Measurements from ENCODE around the gene P4HA1.

P4HA1 gene

DNA sequence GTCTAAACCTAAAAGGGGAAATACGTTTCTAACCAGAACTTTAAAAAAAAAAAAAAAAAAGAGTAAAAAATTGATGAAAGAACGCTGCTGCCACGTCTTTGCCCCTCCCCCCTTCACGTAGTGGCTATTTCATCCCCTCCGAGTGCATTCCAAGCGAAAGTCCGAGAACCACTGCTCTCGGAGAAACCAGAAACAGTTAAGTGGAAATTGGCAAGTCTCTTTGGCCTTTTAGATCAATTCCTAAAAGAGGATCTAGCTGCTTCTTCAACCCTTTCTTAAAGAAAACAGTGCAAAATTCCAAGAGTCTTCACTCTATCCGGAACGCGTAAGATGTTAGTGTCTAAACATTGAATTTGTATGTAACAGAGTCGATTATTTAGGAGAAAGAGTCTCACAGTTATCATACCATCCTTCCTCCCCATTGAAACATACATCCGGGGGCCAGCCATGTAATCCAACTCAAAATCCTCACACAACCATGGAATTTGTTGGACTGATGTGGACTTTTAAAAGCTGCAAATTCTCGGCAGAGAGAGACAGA is 1.1 kb downstream of the P4HA1 start:
- H3K9ac ChIP-seq (ENCODE audit: low read depth in 1 of 2, low read length in 2 of 2) = peak overlapping the region; percentile 95

DNA sequence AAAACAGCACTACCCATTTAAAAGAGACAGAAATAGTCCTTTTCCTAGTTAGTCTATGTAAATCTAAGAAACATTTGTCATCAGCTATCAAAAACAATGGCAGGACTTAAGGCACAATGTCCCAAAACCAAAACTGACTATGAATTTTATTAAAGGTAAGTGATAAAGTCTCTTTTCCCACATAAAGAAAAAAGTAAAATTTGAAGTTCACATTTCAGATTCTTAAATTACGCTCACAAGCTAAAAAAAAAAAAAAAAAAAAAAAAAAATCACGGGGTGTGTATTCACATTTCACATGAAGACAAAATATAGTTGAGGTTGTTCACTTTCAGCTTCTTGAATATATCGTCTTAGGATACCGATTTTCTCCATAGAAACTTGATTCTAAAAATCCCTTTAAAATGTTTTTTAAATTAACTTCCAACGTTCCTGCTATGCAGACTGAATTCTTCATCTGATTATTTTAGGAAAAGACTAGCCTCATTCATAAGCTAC is 1.6 kb downstream of the P4HA1 start:
- peaks cover 0 to 2% of the 10 kb centered on the region in 2 donors for H3K36me3 ChIP-seq (ENCODE audit: control insufficient read depth in 2 of 2, insufficient read depth in 2 of 2, low read length in 2 of 2)
- H3K4me3 ChIP-seq (ENCODE audit: low read length in 2 of 2) = peak overlapping the region; percentile 82 to 95
- H3K4me1 ChIP-seq (ENCODE audit: control insufficient read depth in 2 of 2, insufficient read depth in 2 of 2, low read length in 2 of 2) = peaks cover 8 to 11% of the 10 kb centered on the region in 2 donors
- H3K9me3 ChIP-seq (ENCODE audit: control insufficient read depth in 2 of 2, low read length in 2 of 2) = no peaks in the 10 kb centered on the region
- peak overlapping the region; percentile 95 for H3K9ac ChIP-seq (ENCODE audit: low read depth in 1 of 2, low read length in 2 of 2)
- H3K27me3 ChIP-seq (ENCODE audit: control insufficient read depth in 2 of 2, insufficient read depth in 2 of 2, low read length in 2 of 2) = no peaks in the 10 kb centered on the region
- peak overlapping the region in 1 of 2 donors; percentile 90 for H3K27ac ChIP-seq (ENCODE audit: low read depth in 2 of 2, low read length in 2 of 2)

More for the DNA sequence above, 1.1 kb downstream of the P4HA1 start:
- Histone ChIP-seq H3K4me1 (ENCODE audit: control insufficient read depth in 2 of 2, insufficient read depth in 2 of 2, low read length in 2 of 2) (peaks cover 8 to 11% of the 10 kb centered on the region in 2 donors), H3K9me3 (ENCODE audit: control insufficient read depth in 2 of 2, low read length in 2 of 2) (no peaks in the 10 kb centered on the region), H3K36me3 (ENCODE audit: control insufficient read depth in 2 of 2, insufficient read depth in 2 of 2, low read length in 2 of 2) (peaks cover 0 to 2% of the 10 kb centered on the region in 2 donors), H3K4me3 (ENCODE audit: low read length in 2 of 2) (peak overlapping the region; percentile 82 to 95), H3K27me3 (ENCODE audit: control insufficient read depth in 2 of 2, insufficient read depth in 2 of 2, low read length in 2 of 2) (no peaks in the 10 kb centered on the region), H3K27ac (ENCODE audit: low read depth in 2 of 2, low read length in 2 of 2) (peak overlapping the region; percentile 90 to 94)

DNA sequence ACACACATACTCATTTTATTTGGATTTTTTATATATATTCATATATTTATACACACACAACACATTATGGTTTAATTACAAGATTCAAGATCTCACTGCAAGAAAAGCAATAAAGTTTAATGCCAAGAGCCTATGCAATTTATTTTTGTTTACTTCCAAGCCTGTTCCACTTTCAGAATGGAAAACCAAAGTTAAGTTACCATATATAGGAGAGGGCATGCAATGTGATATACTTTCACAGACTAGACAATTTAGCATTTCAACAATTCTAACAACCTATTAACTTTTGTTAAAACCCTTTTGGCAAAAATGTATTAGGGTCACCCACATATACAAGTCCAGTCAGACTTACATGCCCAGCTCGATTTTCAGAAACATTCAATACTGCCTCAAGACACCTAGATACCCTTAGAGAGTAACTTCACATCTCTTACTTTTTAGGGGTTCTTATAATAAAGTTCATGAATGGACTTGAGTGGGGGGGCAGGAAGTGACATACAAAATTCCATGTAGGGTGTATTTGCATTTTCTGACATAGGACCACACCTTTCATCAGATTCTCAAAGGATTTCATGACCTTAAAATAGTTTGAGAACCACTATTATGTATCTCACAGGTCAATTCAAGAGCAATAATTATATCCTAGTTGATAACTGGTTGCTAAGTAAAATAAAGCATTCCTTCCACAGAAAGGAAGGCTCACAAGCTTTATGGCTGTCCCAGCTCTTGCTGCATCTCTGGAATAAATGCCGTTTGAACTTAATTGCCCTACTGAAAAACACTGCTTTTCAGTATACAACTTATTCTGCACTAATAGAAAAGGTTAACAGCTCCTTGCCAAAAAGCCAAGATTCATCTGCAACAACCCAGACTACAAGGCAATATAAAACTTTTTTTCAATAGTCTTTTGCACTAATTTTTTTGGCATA is 2.5 kb downstream of the P4HA1 start:
- no peaks in the 10 kb centered on the region for H3K9me3 ChIP-seq (ENCODE audit: control insufficient read depth in 2 of 2, low read length in 2 of 2)
- no peaks in the 10 kb centered on the region for H3K27me3 ChIP-seq (ENCODE audit: control insufficient read depth in 2 of 2, insufficient read depth in 2 of 2, low read length in 2 of 2)
- H3K4me3 ChIP-seq (ENCODE audit: low read length in 2 of 2) = peak overlapping the region in 1 of 2 donors; percentile 95
- H3K36me3 ChIP-seq (ENCODE audit: control insufficient read depth in 2 of 2, insufficient read depth in 2 of 2, low read length in 2 of 2) = no peaks in the 10 kb centered on the region
- no peak overlapping the region for H3K9ac ChIP-seq (ENCODE audit: low read depth in 1 of 2, low read length in 2 of 2)
- peaks cover 8 to 11% of the 10 kb centered on the region in 2 donors for H3K4me1 ChIP-seq (ENCODE audit: control insufficient read depth in 2 of 2, insufficient read depth in 2 of 2, low read length in 2 of 2)
- H3K27ac ChIP-seq (ENCODE audit: low read depth in 2 of 2, low read length in 2 of 2) = no peak overlapping the region

DNA sequence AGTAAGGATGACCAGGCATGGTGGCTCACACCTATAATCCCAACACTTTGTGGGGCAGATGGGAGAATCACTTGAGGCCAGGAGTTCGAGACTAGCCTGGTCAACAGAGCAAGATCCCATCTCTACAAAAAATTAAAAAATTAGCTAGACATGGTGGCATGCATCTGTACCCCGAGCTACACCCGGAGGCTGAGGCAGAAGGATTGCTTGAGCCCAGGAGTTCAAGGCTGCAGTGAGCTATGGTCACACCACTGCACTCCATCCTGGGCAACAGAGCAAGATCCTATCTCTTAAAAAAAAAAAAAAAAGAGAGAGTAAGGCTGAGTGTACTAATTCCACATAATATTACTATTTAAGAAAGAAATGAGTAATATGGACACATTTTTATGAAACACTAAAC is 3.8 kb downstream of the P4HA1 start:
- Histone ChIP-seq H3K27ac (ENCODE audit: low read depth in 2 of 2, low read length in 2 of 2) (no peak overlapping the region), H3K4me3 (ENCODE audit: low read length in 2 of 2) (no peak overlapping the region), H3K36me3 (ENCODE audit: control insufficient read depth in 2 of 2, insufficient read depth in 2 of 2, low read length in 2 of 2) (no peaks in the 10 kb centered on the region), H3K9me3 (ENCODE audit: control insufficient read depth in 2 of 2, low read length in 2 of 2) (no peaks in the 10 kb centered on the region), H3K27me3 (ENCODE audit: control insufficient read depth in 2 of 2, insufficient read depth in 2 of 2, low read length in 2 of 2) (no peaks in the 10 kb centered on the region), H3K9ac (ENCODE audit: low read depth in 1 of 2, low read length in 2 of 2) (no peak overlapping the region), H3K4me1 (ENCODE audit: control insufficient read depth in 2 of 2, insufficient read depth in 2 of 2, low read length in 2 of 2) (peaks cover 8 to 11% of the 10 kb centered on the region in 2 donors)

DNA sequence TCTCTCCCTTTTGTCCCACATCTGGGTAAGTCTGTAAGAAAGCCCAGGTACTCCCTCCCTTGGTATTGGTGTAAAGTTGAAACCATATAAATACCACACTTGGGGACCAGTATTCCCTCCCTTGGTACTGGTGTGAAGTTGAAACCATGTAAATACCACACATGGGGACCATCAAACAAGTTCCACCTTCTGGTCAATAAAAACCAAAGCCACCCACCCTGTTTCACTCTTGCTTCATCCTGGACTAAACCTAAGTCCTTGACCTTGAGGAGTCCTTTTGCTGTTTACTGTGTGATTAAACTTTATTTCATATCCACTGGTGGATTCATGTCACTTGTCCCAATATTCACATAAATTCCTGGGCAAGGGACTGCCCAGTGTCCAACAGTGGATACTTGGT is 8.4 kb downstream of the P4HA1 start:
- H3K4me3 ChIP-seq (ENCODE audit: low read length in 2 of 2) = no peak overlapping the region
- H3K9me3 ChIP-seq (ENCODE audit: control insufficient read depth in 2 of 2, low read length in 2 of 2) = no peaks in the 10 kb centered on the region
- H3K9ac ChIP-seq (ENCODE audit: low read depth in 1 of 2, low read length in 2 of 2) = no peak overlapping the region
- H3K27ac ChIP-seq (ENCODE audit: low read depth in 2 of 2, low read length in 2 of 2) = no peak overlapping the region
- no peaks in the 10 kb centered on the region for H3K4me1 ChIP-seq (ENCODE audit: control insufficient read depth in 2 of 2, insufficient read depth in 2 of 2, low read length in 2 of 2)
- no peaks in the 10 kb centered on the region for H3K27me3 ChIP-seq (ENCODE audit: control insufficient read depth in 2 of 2, insufficient read depth in 2 of 2, low read length in 2 of 2)
- no peaks in the 10 kb centered on the region for H3K36me3 ChIP-seq (ENCODE audit: control insufficient read depth in 2 of 2, insufficient read depth in 2 of 2, low read length in 2 of 2)

DNA sequence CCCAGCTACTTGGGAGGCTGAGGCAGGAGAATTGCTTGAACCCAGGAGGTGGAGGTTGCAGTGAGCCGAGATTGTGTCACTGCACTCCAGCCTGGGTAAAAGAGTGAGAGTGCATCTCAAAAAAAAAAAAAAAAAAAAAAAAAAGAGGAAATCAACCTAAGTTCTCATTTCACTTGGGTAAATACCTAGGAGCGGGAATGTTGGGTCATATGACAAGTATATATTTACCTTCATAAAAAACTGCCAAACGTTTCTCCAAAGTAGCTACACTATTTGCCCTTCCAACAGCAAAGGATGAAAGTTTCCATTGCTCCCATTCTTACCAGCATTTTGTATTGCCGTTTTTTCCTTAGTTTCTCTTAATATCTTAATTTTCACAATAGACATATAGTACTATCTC is 9.8 kb downstream of the P4HA1 start:
- Histone ChIP-seq H3K9ac (ENCODE audit: low read depth in 1 of 2, low read length in 2 of 2) (no peak overlapping the region), H3K27ac (ENCODE audit: low read depth in 2 of 2, low read length in 2 of 2) (no peak overlapping the region), H3K4me3 (ENCODE audit: low read length in 2 of 2) (no peak overlapping the region), H3K36me3 (ENCODE audit: control insufficient read depth in 2 of 2, insufficient read depth in 2 of 2, low read length in 2 of 2) (no peaks in the 10 kb centered on the region), H3K27me3 (ENCODE audit: control insufficient read depth in 2 of 2, insufficient read depth in 2 of 2, low read length in 2 of 2) (no peaks in the 10 kb centered on the region), H3K9me3 (ENCODE audit: control insufficient read depth in 2 of 2, low read length in 2 of 2) (no peaks in the 10 kb centered on the region), H3K4me1 (ENCODE audit: control insufficient read depth in 2 of 2, insufficient read depth in 2 of 2, low read length in 2 of 2) (no peaks in the 10 kb centered on the region)

DNA sequence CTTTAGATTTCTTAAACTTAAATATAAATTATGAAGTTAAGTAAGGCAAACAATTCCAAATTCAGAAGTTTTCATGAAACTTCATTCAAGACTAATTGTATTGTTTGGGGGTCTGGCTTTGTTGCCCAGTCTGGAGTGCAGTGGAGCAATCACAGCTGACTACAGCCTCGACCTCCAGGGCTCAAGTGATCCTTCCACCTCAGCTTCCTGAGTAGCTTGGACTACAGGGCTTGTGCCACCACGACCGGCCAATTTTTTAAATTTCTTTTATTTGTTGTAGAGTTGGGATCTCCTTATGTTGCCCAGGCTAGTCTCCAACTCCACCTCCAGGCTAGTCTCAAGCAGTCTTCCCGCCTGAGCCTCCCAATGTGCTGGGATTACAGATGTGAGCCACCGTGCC is 12.5 kb downstream of the P4HA1 start:
- no peaks in the 10 kb centered on the region for H3K9me3 ChIP-seq (ENCODE audit: control insufficient read depth in 2 of 2, low read length in 2 of 2)
- H3K27me3 ChIP-seq (ENCODE audit: control insufficient read depth in 2 of 2, insufficient read depth in 2 of 2, low read length in 2 of 2) = no peaks in the 10 kb centered on the region
- H3K27ac ChIP-seq (ENCODE audit: low read depth in 2 of 2, low read length in 2 of 2) = no peak overlapping the region
- H3K9ac ChIP-seq (ENCODE audit: low read depth in 1 of 2, low read length in 2 of 2) = no peak overlapping the region
- no peak overlapping the region for H3K4me3 ChIP-seq (ENCODE audit: low read length in 2 of 2)
- H3K4me1 ChIP-seq (ENCODE audit: control insufficient read depth in 2 of 2, insufficient read depth in 2 of 2, low read length in 2 of 2) = no peaks in the 10 kb centered on the region
- H3K36me3 ChIP-seq (ENCODE audit: control insufficient read depth in 2 of 2, insufficient read depth in 2 of 2, low read length in 2 of 2) = no peaks in the 10 kb centered on the region

DNA sequence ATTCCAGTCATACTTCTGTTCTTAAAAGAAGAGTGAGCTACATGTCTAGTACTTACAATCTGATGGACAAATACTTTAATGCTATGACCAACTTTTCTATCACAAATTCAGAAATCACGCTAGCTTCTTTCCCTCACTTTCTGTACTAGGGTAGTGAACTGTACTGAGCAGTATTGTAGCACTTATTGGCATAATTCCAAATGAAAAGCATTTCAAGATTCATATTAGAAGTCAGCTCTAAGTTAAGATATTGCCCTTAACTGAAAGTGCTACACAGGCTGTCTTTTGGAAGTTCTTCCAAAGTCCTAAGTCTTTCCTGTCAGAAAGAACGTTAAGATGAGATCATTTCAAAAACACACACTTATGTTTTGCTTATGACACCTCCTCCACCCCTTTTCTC is 13.4 kb downstream of the P4HA1 start:
- Histone ChIP-seq H3K4me3 (ENCODE audit: low read length in 2 of 2) (no peak overlapping the region), H3K9me3 (ENCODE audit: control insufficient read depth in 2 of 2, low read length in 2 of 2) (no peaks in the 10 kb centered on the region), H3K9ac (ENCODE audit: low read depth in 1 of 2, low read length in 2 of 2) (no peak overlapping the region), H3K27me3 (ENCODE audit: control insufficient read depth in 2 of 2, insufficient read depth in 2 of 2, low read length in 2 of 2) (no peaks in the 10 kb centered on the region), H3K36me3 (ENCODE audit: control insufficient read depth in 2 of 2, insufficient read depth in 2 of 2, low read length in 2 of 2) (no peaks in the 10 kb centered on the region), H3K27ac (ENCODE audit: low read depth in 2 of 2, low read length in 2 of 2) (no peak overlapping the region), H3K4me1 (ENCODE audit: control insufficient read depth in 2 of 2, insufficient read depth in 2 of 2, low read length in 2 of 2) (no peaks in the 10 kb centered on the region)

DNA sequence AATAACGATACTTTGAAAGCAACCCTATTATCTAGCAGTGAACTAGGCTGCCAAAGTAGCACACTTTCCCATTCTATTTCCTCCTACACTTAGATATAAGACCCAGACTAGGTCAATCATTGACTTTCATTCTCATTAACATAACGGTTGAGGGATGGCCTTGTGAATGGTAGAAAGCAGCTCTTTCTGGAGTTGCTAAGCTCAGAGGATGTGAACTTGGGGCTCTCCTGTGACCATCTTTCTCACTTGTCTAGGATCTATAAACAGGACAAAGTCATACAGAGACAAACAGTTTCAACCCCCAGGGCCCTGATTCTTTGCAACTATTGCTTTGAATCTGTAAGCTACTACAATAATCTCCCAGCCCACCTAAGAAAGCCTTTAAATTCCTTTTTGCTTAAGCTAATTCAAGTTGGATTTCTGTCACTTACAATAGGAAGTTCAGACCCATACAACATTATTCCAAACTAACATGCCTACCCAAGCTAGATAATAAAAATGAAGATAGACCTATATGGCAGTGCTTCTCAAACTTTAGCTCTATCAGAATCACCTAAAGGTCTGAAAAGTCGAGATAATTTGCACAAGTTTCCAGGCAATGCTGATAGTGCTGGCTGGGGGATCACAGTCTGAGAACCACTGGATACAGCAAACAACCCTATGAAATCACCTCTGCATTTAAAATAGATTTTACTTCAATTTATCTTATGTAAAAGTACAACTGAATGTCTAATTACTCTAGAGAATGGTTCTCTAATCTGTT is 16.7 kb downstream of the P4HA1 start:
- no peaks in the 10 kb centered on the region for H3K27me3 ChIP-seq (ENCODE audit: control insufficient read depth in 2 of 2, insufficient read depth in 2 of 2, low read length in 2 of 2)
- H3K9ac ChIP-seq (ENCODE audit: low read depth in 1 of 2, low read length in 2 of 2) = no peak overlapping the region
- no peaks in the 10 kb centered on the region for H3K9me3 ChIP-seq (ENCODE audit: control insufficient read depth in 2 of 2, low read length in 2 of 2)
- no peaks in the 10 kb centered on the region for H3K36me3 ChIP-seq (ENCODE audit: control insufficient read depth in 2 of 2, insufficient read depth in 2 of 2, low read length in 2 of 2)
- no peak overlapping the region for H3K4me3 ChIP-seq (ENCODE audit: low read length in 2 of 2)
- H3K27ac ChIP-seq (ENCODE audit: low read depth in 2 of 2, low read length in 2 of 2) = no peak overlapping the region
- H3K4me1 ChIP-seq (ENCODE audit: control insufficient read depth in 2 of 2, insufficient read depth in 2 of 2, low read length in 2 of 2) = no peaks in the 10 kb centered on the region
